Measurements from ENCODE around the gene PABPN1L. TPM values are rescaled to one million over a fixed set of nuclear protein-coding genes. Genes with fewer than 3 reads are reported as not detected.

The PABPN1L gene
- total and polyA plus RNA-seq, 9 donors: 0.25 TPM; not detected in 8

DNA sequence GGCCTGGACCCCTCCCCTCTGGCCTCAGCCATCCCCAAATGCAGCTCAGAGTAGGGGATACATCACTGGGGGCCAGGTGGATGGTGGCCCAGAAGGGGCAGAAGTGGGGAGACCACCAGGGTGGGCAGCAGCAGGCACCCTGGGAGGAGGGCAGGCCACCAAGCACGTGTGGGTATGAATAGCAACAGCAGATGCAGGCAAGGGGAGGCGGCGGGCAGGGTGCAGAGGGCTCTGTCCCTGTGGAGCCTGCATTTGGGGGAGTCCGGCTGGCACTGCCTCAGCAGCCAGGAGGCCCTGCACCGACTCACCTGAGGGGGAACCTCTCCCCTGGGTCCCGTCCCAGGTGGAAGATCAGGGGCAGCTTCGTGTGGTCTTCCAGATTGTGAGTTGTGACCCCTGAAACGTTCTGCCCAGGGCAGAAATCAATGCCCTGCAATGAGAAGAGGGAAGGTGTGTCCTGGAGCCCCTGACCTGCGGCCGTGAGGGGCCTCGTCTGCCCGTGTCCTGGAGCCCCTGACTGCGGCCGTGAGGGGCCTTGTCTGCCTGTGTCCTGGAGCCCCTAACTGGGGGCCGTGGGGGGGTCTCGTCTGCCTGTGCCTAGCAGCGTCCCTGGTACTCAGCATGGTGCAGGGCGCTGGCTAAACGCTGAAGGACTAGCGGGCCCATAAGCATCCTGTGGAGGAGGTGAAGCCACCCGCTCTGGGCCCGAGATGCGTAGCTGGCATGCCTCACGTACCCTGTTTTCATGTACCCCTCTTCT, 44.0 kb downstream of the PABPN1L start:
- H3K27ac ChIP-seq: no peak overlapping the region
- no peaks in the 10 kb centered on the region for H3K4me1 ChIP-seq (ENCODE audit: insufficient read depth)
- no peaks in the 10 kb centered on the region for H3K36me3 ChIP-seq
- WGBS, 3 donors: 92 to 95% (median 93%) methylated on average over 24 of the region's 24 CpGs
- TF ChIP-seq EP300 (IDR thresholded peaks at IDR 0.05) (no peak), POLR2A (IDR thresholded peaks at IDR 0.05) (no peak)
- TF ChIP-seq, protein P1, sequence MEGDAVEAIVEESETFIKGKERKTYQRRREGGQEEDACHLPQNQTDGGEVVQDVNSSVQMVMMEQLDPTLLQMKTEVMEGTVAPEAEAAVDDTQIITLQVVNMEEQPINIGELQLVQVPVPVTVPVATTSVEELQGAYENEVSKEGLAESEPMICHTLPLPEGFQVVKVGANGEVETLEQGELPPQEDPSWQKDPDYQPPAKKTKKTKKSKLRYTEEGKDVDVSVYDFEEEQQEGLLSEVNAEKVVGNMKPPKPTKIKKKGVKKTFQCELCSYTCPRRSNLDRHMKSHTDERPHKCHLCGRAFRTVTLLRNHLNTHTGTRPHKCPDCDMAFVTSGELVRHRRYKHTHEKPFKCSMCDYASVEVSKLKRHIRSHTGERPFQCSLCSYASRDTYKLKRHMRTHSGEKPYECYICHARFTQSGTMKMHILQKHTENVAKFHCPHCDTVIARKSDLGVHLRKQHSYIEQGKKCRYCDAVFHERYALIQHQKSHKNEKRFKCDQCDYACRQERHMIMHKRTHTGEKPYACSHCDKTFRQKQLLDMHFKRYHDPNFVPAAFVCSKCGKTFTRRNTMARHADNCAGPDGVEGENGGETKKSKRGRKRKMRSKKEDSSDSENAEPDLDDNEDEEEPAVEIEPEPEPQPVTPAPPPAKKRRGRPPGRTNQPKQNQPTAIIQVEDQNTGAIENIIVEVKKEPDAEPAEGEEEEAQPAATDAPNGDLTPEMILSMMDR (IDR thresholded peaks at IDR 0.05): no peak
- H3K27me3 ChIP-seq: no peaks in the 10 kb centered on the region
- H3K4me3 ChIP-seq: no peak overlapping the region
- DNase-seq: no peak
- intact Hi-C loops (cut with DNase I): no loop called here
- no peaks in the 10 kb centered on the region for H3K9me3 ChIP-seq

DNA sequence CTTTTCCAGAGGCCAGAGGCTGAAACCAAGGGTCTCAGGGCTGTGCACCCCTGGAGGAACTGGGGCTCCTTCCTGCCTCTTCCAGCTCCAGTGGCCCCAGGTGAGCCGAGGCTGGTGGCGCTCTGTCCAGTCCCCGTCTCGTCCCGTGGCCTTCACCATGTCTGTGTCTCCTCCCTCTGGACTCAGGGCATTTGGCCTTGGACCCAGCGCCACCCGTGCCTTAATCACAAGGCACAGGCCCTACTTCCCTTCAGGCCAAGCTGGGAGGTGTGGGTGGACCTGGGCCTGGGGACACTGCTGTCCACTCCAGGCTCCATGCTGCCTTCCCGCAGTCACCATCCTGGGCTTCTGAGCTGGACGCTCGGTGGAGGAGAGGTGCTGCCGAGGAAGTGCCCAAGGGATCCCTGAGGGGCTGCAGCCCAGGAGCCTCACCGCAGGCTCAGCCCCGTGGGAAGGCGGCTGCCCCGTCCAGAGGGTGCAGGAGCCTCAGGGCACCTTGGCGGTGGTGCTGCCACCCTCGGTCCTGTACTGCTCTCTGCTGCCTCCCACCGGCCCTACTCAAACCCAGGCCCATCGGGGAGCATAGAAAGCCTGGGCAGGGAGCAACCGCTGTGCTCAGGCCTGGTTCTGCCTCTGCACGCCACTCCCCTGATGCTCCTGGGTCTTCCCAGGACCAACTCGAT, 45.2 kb downstream of the PABPN1L start:
- Histone ChIP-seq H3K36me3 (no peaks in the 10 kb centered on the region), H3K4me3 (no peak overlapping the region), H3K27ac (no peak overlapping the region), H3K4me1 (ENCODE audit: insufficient read depth) (no peaks in the 10 kb centered on the region), H3K27me3 (no peaks in the 10 kb centered on the region), H3K9me3 (no peaks in the 10 kb centered on the region)
- DNase-seq: no peak
- TF ChIP-seq, protein P1 (IDR thresholded peaks at IDR 0.05): no peak
- TF ChIP-seq EP300 (IDR thresholded peaks at IDR 0.05): no peak
- no peak for TF ChIP-seq POLR2A (IDR thresholded peaks at IDR 0.05)
- intact Hi-C loops (cut with DNase I): no loop called here
- 81 to 92% (median 87%) methylated on average over 22 of the region's 22 CpGs for WGBS, 3 donors

DNA sequence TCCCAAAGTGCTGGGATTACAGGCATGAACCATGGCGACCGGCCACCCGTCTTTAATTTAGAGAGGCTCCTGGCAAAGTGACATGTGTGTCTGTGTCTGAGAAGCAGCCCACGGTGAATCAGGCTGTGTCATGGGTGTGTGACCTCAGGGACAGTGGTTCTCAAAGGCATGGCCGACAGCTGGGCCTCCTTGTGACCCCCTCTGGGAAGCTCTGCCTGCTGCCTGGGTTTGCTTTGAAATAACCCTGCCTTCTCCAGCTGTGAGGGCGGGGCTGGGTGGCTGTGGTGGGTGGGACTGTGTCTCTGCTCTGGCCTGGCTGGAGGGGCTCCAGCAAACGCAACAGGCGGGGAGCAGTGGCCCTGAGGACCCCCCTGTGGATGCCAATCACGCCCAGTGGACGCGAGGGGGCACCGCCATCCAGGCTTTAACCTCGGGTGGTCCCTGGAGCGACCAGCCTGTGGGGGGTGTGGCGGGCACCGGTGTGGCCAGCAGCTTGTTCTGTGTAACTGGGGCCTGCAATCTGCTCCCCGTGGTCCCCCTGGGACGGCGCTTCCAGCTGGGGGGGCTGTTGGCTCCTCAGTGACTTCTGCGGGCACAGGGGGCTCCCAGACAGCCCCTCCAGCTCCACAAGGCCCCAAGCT, 46.0 kb downstream of the PABPN1L start:
- Histone ChIP-seq H3K9me3 (no peaks in the 10 kb centered on the region), H3K4me1 (ENCODE audit: insufficient read depth) (no peaks in the 10 kb centered on the region), H3K4me3 (no peak overlapping the region), H3K27ac (no peak overlapping the region), H3K36me3 (no peaks in the 10 kb centered on the region), H3K27me3 (no peaks in the 10 kb centered on the region)
- 72 to 83% (median 76%) methylated on average over 19 to 20 of the region's 20 CpGs for WGBS, 3 donors
- TF ChIP-seq POLR2A (IDR thresholded peaks at IDR 0.05) (no peak), EP300 (IDR thresholded peaks at IDR 0.05) (no peak)
- TF ChIP-seq, protein P1 (IDR thresholded peaks at IDR 0.05): no peak
- DNase-seq: no peak
- intact Hi-C loops (cut with DNase I): no loop called here

DNA sequence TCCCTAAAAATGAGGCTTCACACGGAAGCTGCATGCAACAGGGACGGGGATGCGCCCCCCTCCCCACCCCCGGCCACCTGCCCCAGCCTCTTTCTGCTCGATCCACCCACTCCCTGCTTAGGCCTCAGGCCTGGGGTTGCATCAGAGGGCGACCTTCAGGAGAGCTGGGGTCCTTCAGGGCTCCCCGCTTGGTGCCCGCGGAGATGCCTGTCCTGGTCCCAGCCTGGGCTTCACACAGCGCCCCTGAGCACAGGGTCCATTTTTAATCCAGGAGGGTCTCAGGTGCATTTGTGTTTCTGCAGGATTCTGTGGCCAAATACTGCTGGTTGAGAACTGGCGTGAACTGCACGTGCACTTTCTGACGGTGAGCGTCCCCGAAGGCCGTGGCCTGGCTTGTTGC, 47.3 kb downstream of the PABPN1L start:
- Histone ChIP-seq H3K4me3 (no peak overlapping the region), H3K27ac (no peak overlapping the region), H3K9me3 (no peaks in the 10 kb centered on the region), H3K27me3 (no peaks in the 10 kb centered on the region), H3K4me1 (ENCODE audit: insufficient read depth) (no peaks in the 10 kb centered on the region), H3K36me3 (no peaks in the 10 kb centered on the region)
- TF ChIP-seq, protein P1 (IDR thresholded peaks at IDR 0.05): no peak
- TF ChIP-seq POLR2A (IDR thresholded peaks at IDR 0.05) (no peak), EP300 (IDR thresholded peaks at IDR 0.05) (no peak)
- intact Hi-C loops (cut with DNase I): loop anchor here in 1 of 4 donors (5.0 kb wide), 1 partner anchor 38 kb away; the partner anchor contains the start of genes GALNS and TRAPPC2L
- DNase-seq: no peak
- 81% methylated on average over 16 of the region's 16 CpGs for WGBS, 3 donors

Measured in ovary (tissue), 9 donors.